SK-N-SH treated with all-trans-retinoic acid at 6 μM for 48 hours (cell line): Measurements from ENCODE around the gene TROAP.

Experiments
- GLIS3 ChIP-seq: fragments of 250-450 bp; sonication (Bioruptor Pico); IDR thresholded peaks from 2 replicates; pipeline ENCODE4 v1.5.0; 2020; ENCODE audit warnings: mild to moderate bottlenecking, moderate library complexity
- TCF4 ChIP-seq: fragments of 250-450 bp; sonication (Bioruptor Pico); IDR thresholded peaks from 2 replicates; pipeline ENCODE4 v1.8.0; 2021; ENCODE audit warnings: mild to moderate bottlenecking, moderate library complexity, borderline replicate concordance
- ZC3H10 ChIP-seq: fragments of 250-450 bp; sonication (Bioruptor Pico); IDR thresholded peaks from 2 replicates; pipeline ENCODE4 v1.5.1; 2021; ENCODE audit warnings: mild to moderate bottlenecking, moderate library complexity
- ZFP30 ChIP-seq: fragments of 450-650 bp; formaldehyde crosslinking; IDR thresholded peaks from 2 replicates; pipeline ENCODE4 v1.5.0; 2022; ENCODE audit warnings: mild to moderate bottlenecking, moderate library complexity
- ZNF8 ChIP-seq: fragments of 450-650 bp; formaldehyde crosslinking; IDR thresholded peaks from 2 replicates; pipeline ENCODE4 v1.5.0; 2020; ENCODE audit warnings: mild to moderate bottlenecking, moderate library complexity
- TF ChIP-seq, protein P1 (sequence below): fragments of 250-450 bp; sonication (Bioruptor Pico); IDR thresholded peaks from 2 replicates; pipeline ENCODE4 v1.5.0; 2020; ENCODE audit warnings: mild to moderate bottlenecking, moderate library complexity
- TF ChIP-seq, protein P2 (sequence below): fragments of 250-450 bp; sonication (Bioruptor Pico); IDR thresholded peaks from 2 replicates; pipeline ENCODE4 v1.5.1; 2021; ENCODE audit warnings: mild to moderate bottlenecking, moderate library complexity

DNA sequence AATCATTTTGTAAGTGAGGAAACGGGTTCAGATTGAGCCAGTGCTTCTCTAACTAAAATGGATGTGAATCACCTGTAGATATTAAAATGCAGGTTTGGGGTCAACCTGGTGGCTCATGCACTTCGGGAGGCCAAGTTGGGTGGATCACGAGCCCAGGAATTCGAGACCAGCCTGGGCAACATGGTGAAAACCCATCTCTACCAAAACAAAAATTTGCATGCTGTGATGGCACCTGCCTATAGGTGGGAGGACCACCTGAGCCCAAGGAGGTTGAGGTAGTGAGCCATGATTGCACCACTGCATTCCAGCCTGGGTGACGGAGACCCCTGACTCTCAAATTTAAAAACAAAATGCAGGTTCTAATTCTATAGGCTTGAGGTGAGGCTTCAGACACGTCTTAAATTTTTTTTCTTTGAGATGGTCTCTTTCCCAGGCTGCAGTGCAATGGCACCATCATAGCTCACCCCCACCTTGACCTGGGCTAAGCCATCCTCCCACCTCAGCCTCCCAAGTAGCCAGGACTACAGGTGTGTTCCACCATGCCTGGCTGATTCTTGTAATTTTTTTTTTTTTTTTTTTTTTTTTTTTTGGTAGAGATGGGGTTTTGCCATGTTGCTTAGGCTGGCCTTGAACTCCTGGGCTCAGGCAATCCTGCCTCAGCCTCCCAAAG lies 49.2 kb upstream of the TROAP start:
- TF ChIP-seq TCF4 (CRISPR knock-in tag) (no peak), GLIS3 (no peak), ZC3H10 (CRISPR knock-in tag) (no peak), ZNF8 (CRISPR knock-in tag) (no peak), ZFP30 (no peak)
- TF ChIP-seq, protein P1, sequence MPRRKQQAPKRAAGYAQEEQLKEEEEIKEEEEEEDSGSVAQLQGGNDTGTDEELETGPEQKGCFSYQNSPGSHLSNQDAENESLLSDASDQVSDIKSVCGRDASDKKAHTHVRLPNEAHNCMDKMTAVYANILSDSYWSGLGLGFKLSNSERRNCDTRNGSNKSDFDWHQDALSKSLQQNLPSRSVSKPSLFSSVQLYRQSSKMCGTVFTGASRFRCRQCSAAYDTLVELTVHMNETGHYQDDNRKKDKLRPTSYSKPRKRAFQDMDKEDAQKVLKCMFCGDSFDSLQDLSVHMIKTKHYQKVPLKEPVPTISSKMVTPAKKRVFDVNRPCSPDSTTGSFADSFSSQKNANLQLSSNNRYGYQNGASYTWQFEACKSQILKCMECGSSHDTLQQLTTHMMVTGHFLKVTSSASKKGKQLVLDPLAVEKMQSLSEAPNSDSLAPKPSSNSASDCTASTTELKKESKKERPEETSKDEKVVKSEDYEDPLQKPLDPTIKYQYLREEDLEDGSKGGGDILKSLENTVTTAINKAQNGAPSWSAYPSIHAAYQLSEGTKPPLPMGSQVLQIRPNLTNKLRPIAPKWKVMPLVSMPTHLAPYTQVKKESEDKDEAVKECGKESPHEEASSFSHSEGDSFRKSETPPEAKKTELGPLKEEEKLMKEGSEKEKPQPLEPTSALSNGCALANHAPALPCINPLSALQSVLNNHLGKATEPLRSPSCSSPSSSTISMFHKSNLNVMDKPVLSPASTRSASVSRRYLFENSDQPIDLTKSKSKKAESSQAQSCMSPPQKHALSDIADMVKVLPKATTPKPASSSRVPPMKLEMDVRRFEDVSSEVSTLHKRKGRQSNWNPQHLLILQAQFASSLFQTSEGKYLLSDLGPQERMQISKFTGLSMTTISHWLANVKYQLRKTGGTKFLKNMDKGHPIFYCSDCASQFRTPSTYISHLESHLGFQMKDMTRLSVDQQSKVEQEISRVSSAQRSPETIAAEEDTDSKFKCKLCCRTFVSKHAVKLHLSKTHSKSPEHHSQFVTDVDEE (CRISPR knock-in tag): no peak
- TF ChIP-seq, protein P2, sequence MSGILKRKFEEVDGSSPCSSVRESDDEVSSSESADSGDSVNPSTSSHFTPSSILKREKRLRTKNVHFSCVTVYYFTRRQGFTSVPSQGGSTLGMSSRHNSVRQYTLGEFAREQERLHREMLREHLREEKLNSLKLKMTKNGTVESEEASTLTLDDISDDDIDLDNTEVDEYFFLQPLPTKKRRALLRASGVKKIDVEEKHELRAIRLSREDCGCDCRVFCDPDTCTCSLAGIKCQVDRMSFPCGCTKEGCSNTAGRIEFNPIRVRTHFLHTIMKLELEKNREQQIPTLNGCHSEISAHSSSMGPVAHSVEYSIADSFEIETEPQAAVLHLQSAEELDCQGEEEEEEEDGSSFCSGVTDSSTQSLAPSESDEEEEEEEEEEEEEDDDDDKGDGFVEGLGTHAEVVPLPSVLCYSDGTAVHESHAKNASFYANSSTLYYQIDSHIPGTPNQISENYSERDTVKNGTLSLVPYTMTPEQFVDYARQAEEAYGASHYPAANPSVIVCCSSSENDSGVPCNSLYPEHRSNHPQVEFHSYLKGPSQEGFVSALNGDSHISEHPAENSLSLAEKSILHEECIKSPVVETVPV (CRISPR knock-in tag): no peak
